Neuronal stem cell (in vitro differentiated cells): ENCODE measurements around the gene PCGF5.
"Not testable (repeated sequence)": the region's sequence is repeated elsewhere in the genome, so short reads cannot be mapped to it uniquely, and the experiment has no call there.

Source experiments
- DNase-seq: peaks from one replicate; pipeline ENCODE4 v3.0.0-alpha.2; 2013; ENCODE audit warnings: low spot score
- H2AFZ ChIP-seq: one replicate; pipeline ENCODE4 v1.6.1; 2013; ENCODE audit warnings: mild to moderate bottlenecking, low read length, inconsistent platforms
- H2AK5ac ChIP-seq: 2 replicates; pipeline ENCODE4 v1.6.1; 2013; ENCODE audit warnings: low read depth, mild to moderate bottlenecking, inconsistent platforms, low read length, moderate library complexity, mixed read lengths
- H2BK120ac ChIP-seq: 2 replicates; pipeline ENCODE4 v1.6.1; 2013; ENCODE audit warnings: low read depth, mild to moderate bottlenecking, inconsistent platforms, low read length, moderate library complexity, mixed read lengths
- H2BK12ac ChIP-seq: one replicate; pipeline ENCODE4 v1.6.1; 2013; ENCODE audit warnings: low read length, inconsistent platforms
- H2BK15ac ChIP-seq: 2 replicates; pipeline ENCODE4 v1.6.1; 2013; ENCODE audit warnings: mild to moderate bottlenecking, low read length, inconsistent platforms, mixed read lengths
- H2BK5ac ChIP-seq: one replicate; pipeline ENCODE4 v1.6.1; 2013; ENCODE audit warnings: inconsistent platforms, mild to moderate bottlenecking, low read length, moderate library complexity
- H3K14ac ChIP-seq: one replicate; pipeline ENCODE4 v1.6.1; 2013; ENCODE audit warnings: low read length, inconsistent platforms
- H3K18ac ChIP-seq: 2 replicates; pipeline ENCODE4 v1.6.1; 2013; ENCODE audit warnings: low read length, inconsistent platforms
- H3K23ac ChIP-seq: 2 replicates; pipeline ENCODE4 v1.6.1; 2013; ENCODE audit warnings: low read depth, mild to moderate bottlenecking, mixed read lengths, low read length, inconsistent platforms; ENCODE audit not compliant: poor library complexity
- H3K27ac ChIP-seq: replicated peaks from 3 replicates; pipeline ENCODE4 v1.5.1; 2013; ENCODE audit warnings: low read length, inconsistent platforms
- H3K27me3 ChIP-seq, 3 experiments: 2 replicates each; pipeline ENCODE4 v1.6.1; 2013; ENCODE audit warnings: low read length in 3 of 3, mild to moderate bottlenecking in 2 of 3, inconsistent platforms in 1 of 3, low read depth in 1 of 3, mixed read lengths in 1 of 3, moderate library complexity in 1 of 3; ENCODE audit not compliant: control insufficient read depth in 3 of 3, insufficient read depth in 3 of 3
- H3K36me3 ChIP-seq, 2 donors: replicated peaks in 1 of 2; 2 replicates each; pipeline ENCODE4 v1.6.1; 2013; ENCODE audit warnings: low read length in 2 of 2; ENCODE audit not compliant: control insufficient read depth in 2 of 2, insufficient read depth in 2 of 2
- H3K4ac ChIP-seq: 2 replicates; pipeline ENCODE4 v1.6.1; 2013; ENCODE audit warnings: inconsistent platforms, mild to moderate bottlenecking, low read length, moderate library complexity
- H3K4me1 ChIP-seq, 2 donors: 1 replicate in 1 of 2; 2 replicates in 1 of 2; pipeline ENCODE4 v1.6.1; 2013; ENCODE audit warnings: low read length in 2 of 2, low read depth in 1 of 2; ENCODE audit not compliant: control insufficient read depth in 2 of 2, insufficient read depth in 1 of 2
- H3K4me2 ChIP-seq: one replicate; pipeline ENCODE4 v1.6.1; 2013; ENCODE audit warnings: mild to moderate bottlenecking, low read length, inconsistent platforms; ENCODE audit not compliant: insufficient read depth, poor library complexity, severe bottlenecking
- H3K4me3 ChIP-seq, 2 donors: 2 replicates each; pipeline ENCODE4 v1.5.1; 2013; ENCODE audit warnings: low read length in 2 of 2, mild to moderate bottlenecking in 2 of 2, inconsistent platforms in 1 of 2, moderate library complexity in 1 of 2
- H3K79me1 ChIP-seq: one replicate; pipeline ENCODE4 v1.6.1; 2013; ENCODE audit warnings: low read depth, mild to moderate bottlenecking, inconsistent platforms, low read length, moderate library complexity
- H3K9ac ChIP-seq: one replicate; pipeline ENCODE4 v1.6.1; 2013; ENCODE audit warnings: mild to moderate bottlenecking, low read depth, low read length, inconsistent platforms; ENCODE audit not compliant: poor library complexity
- H3K9me3 ChIP-seq, 2 donors: replicated peaks in 1 of 2; 2 replicates each; pipeline versions ENCODE3 to v1.6.1; 2013; ENCODE audit warnings: low read length in 2 of 2, mild to moderate bottlenecking in 2 of 2, inconsistent platforms in 1 of 2, low read depth in 1 of 2, mixed read lengths in 1 of 2, moderate library complexity in 1 of 2; ENCODE audit not compliant: control insufficient read depth in 2 of 2, insufficient read depth in 1 of 2
- H4K8ac ChIP-seq: one replicate; pipeline ENCODE4 v1.6.1; 2013; ENCODE audit warnings: low read depth, mild to moderate bottlenecking, inconsistent platforms, low read length, moderate library complexity
- H4K91ac ChIP-seq: one replicate; pipeline ENCODE4 v1.6.1; 2013; ENCODE audit warnings: low read length, low read depth, mild to moderate bottlenecking, inconsistent platforms; ENCODE audit not compliant: poor library complexity
- WGBS, 2 donors: extraction: QIAGEN DNeasy Blood & Tissue Kit; methylation state at CpG; one replicate each; pipeline ENCODE4 v1.1.7; 2013; ENCODE audit warnings: missing lambda C conversion rate in 2 of 2, mixed read lengths in 1 of 2; ENCODE audit not compliant: insufficient read length in 2 of 2, insufficient replicate concordance in 1 of 2; ENCODE audit errors: extremely low coverage in 2 of 2; 5-methylcytosine and 5-hydroxymethylcytosine counted together

The PCGF5 gene

GRCh38 chr10:91319336-91319735, 98.9 kb downstream of the PCGF5 start:
- Histone ChIP-seq H3K36me3 (no peaks in the 10 kb centered on the region), H2BK5ac (no peak overlapping the region), H3K4me2 (no peak overlapping the region), H3K9me3 (no peaks in the 10 kb centered on the region), H2BK12ac (no peak overlapping the region), H3K27me3 (no peaks in the 10 kb centered on the region), H3K14ac (no peak overlapping the region), H3K4ac (no peak overlapping the region), H2AK5ac (no peak overlapping the region), H3K9ac (no peak overlapping the region), H3K4me1 (no peaks in the 10 kb centered on the region), H3K23ac (no peak overlapping the region), H2AFZ (no peak overlapping the region), H3K18ac (no peak overlapping the region), H4K91ac (no peak overlapping the region), H3K27ac (no peak overlapping the region), H4K8ac (no peak overlapping the region), H2BK15ac (no peak overlapping the region), H2BK120ac (no peak overlapping the region), H3K79me1 (no peaks in the 10 kb centered on the region), H3K4me3 (no peak overlapping the region)
- no CpG with 5 or more reads among the region's 4 CpGs for WGBS, 2 donors
- no peak for DNase-seq

DNA sequence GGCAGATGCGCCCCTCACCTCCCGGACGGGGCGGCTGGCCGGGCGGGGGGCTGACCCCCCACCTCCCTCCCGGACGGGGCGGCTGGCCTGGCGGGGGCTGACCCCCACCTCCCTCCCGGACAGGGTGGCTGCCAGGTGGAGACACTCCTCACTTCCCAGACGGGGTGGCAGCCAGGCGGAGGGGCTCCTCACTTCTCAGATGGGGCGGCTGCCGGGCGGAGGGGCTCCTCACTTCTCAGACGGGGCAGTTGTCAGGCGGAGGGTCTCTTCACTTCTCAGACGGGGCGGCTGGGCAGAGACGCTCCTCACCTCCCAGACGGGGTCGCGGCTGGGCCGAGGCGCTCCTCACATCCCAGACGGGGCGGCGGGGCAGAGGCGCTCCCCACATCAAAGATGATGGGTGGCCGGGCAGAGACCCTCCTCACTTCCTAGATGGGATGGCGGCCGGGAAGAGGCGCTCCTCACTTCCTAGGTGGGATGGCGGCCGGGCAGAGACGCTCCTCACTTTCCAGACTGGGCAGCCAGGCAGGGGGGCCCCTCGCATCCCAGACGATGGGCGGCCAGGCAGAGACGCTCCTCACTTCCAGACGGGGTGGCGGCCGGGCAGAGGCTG, 102.9 kb downstream of the PCGF5 start:
- H2BK5ac ChIP-seq, H2AFZ ChIP-seq, H3K23ac ChIP-seq, H3K79me1 ChIP-seq, H3K18ac ChIP-seq, H3K36me3 ChIP-seq, H4K91ac ChIP-seq, H2BK12ac ChIP-seq, H2AK5ac ChIP-seq, H2BK120ac ChIP-seq, H3K4me1 ChIP-seq, H3K9ac ChIP-seq, H3K9me3 ChIP-seq, DNase-seq, H3K27me3 ChIP-seq, H3K4ac ChIP-seq, H3K14ac ChIP-seq, H4K8ac ChIP-seq, H2BK15ac ChIP-seq, H3K27ac ChIP-seq, H3K4me3 ChIP-seq, H3K4me2 ChIP-seq: not testable (repeated sequence)
- no CpG with 5 or more reads among the region's 44 CpGs for WGBS, 2 donors

DNA sequence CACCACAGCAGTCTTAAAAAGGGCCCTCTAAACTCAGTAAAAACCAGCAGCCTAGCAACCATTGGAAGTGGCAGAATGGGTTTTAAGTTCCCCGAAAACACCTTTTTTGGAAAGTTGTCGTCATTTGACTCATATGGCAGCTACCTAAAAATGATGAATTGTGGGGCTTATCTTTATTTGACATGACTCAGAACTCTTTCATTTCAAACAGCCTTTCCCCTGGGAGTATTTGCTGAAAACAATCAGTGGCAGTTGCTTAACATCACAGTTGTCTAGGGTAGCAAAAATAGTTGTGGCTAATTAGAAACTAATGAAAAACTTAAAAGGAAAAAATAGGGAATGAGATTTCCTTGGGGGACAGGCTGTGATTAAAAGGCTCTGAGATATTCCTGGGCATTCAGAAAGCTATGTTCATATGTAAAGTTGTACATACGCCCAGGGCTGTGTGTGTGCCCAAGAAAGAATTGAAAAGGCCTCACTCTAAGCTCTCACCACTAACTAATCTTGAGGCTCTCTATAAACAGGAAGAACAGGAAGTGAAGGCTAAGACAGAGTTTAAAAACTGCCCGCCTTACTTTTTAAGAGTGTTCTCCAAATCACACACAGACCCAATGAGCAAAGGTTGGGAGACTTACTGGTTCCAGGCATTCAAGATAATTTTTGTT, 108.0 kb downstream of the PCGF5 start:
- Histone ChIP-seq H2BK5ac (no peak overlapping the region), H2BK15ac (no peak overlapping the region), H3K9me3 (peaks cover 0 to 9% of the 10 kb centered on the region in 2 donors), H3K36me3 (no peaks in the 10 kb centered on the region), H3K27ac (no peak overlapping the region), H3K4ac (no peak overlapping the region), H2AFZ (no peak overlapping the region), H3K4me2 (no peak overlapping the region), H3K27me3 (no peaks in the 10 kb centered on the region), H3K14ac (no peak overlapping the region), H3K79me1 (no peaks in the 10 kb centered on the region), H4K8ac (no peak overlapping the region), H3K9ac (no peak overlapping the region), H2BK120ac (no peak overlapping the region), H3K18ac (no peak overlapping the region), H3K23ac (no peak overlapping the region), H3K4me3 (no peak overlapping the region), H2BK12ac (no peak overlapping the region), H2AK5ac (no peak overlapping the region), H4K91ac (no peak overlapping the region), H3K4me1 (no peaks in the 10 kb centered on the region)
- WGBS, 2 donors = no CpG with 5 or more reads among the region's 4 CpGs
- DNase-seq = no peak
